Endothelial cell of umbilical vein (primary cell): Measurements from ENCODE around the gene ADIPOR2. TPM values are rescaled to one million over a fixed set of nuclear protein-coding genes. Genes with fewer than 3 reads are reported as not detected.

Experiments
- BruUV-seq: library from RNA; stranded (reverse); fragments of 400-500 nt; replicated peaks from 2 replicates; lab custom pipeline; 2021; lab: Mats Ljungman, UMichigan
- CTCF ChIA-PET: fragments of 300-600, 350-600 bp; sonication (Branson Sonifier 250); formaldehyde crosslinking; loops from one replicate; lab custom pipeline; 2021; ENCODE audit warnings: antibody characterized with exemption, inconsistent platforms; lab: Charles Lee
- POLR2A ChIA-PET: fragments of 300-600, 350-600 bp; sonication (Branson Sonifier 250); formaldehyde crosslinking; loops from one replicate; lab custom pipeline; 2021; ENCODE audit warnings: antibody characterized with exemption, inconsistent platforms; lab: Charles Lee
- DNase-seq: peaks from one replicate; pipeline ENCODE4 v3.0.0-alpha.2; 2011; ENCODE audit warnings: low read depth, low spot score
- FAIRE-seq: peaks from 2 replicates; lab custom pipeline; 2011; peaks lifted over from hg19 to GRCh38; lab: Jason Lieb, UNC
- H2AFZ ChIP-seq: 2 replicates; pipeline ENCODE4 v1.6.0; 2012; ENCODE audit warnings: low read depth, low read length, control low read depth, inconsistent platforms
- H3K27ac ChIP-seq: 2 replicates; pipeline ENCODE4 v1.5.1; 2011; ENCODE audit warnings: low read depth, mild to moderate bottlenecking, control low read depth, low read length, moderate library complexity; ENCODE audit not compliant: insufficient read depth
- H3K27me3 ChIP-seq, 2 experiments: 2 replicates each; pipeline versions ENCODE4 v1.6.0 to v1.6.1; 2011; ENCODE audit warnings: low read length in 2 of 2, mixed read lengths in 1 of 2; ENCODE audit not compliant: control insufficient read depth in 2 of 2, insufficient read depth in 2 of 2
- H3K36me3 ChIP-seq, 2 experiments: 2 replicates in 1 of 2; 3 replicates in 1 of 2; pipeline ENCODE4 v1.5.1; 2011; ENCODE audit warnings: low read length in 2 of 2, mild to moderate bottlenecking in 1 of 2, moderate library complexity in 1 of 2; ENCODE audit not compliant: control insufficient read depth in 2 of 2, insufficient read depth in 2 of 2; ENCODE audit errors: extremely low read depth in 1 of 2
- H3K4me1 ChIP-seq: 3 replicates; pipeline ENCODE4 v1.5.1; 2011; ENCODE audit warnings: mild to moderate bottlenecking, low read length; ENCODE audit not compliant: control insufficient read depth, insufficient read depth; ENCODE audit errors: extremely low read depth
- H3K4me2 ChIP-seq: 2 replicates; pipeline ENCODE4 v1.6.1; 2011; ENCODE audit warnings: low read length, control low read depth, mixed read lengths; ENCODE audit not compliant: insufficient read depth
- H3K4me3 ChIP-seq, 3 experiments: fragments of 200-600 bp in 1 of 3; sonication (generic), shearing (Covaris generic) in 1 of 3; replicated peaks in 1 of 3; 2 replicates each; pipeline ENCODE4 v1.5.1; 2011 to 2016; ENCODE audit warnings: control low read depth in 3 of 3, low read length in 3 of 3, mild to moderate bottlenecking in 2 of 3, inconsistent platforms in 1 of 3, low read depth in 1 of 3, moderate library complexity in 1 of 3; ENCODE audit not compliant: insufficient read depth in 1 of 3
- H3K79me2 ChIP-seq: 2 replicates; pipeline ENCODE4 v1.6.0; 2012; ENCODE audit warnings: low read length, inconsistent platforms; ENCODE audit not compliant: control insufficient read depth, insufficient read depth
- H3K9ac ChIP-seq: replicated peaks from 2 replicates; pipeline ENCODE3; 2011; ENCODE audit warnings: low read length, control low read depth; ENCODE audit not compliant: insufficient read depth; ENCODE audit errors: extremely low read depth
- H3K9me1 ChIP-seq: replicated peaks from 3 replicates; pipeline ENCODE4 v1.6.0; 2011; ENCODE audit warnings: mild to moderate bottlenecking, low read length; ENCODE audit not compliant: control insufficient read depth, insufficient read depth; ENCODE audit errors: extremely low read depth
- H3K9me3 ChIP-seq: replicated peaks from 2 replicates; pipeline ENCODE4 v1.5.1; 2012; ENCODE audit warnings: low read length, inconsistent platforms; ENCODE audit not compliant: control insufficient read depth, insufficient read depth
- H4K20me1 ChIP-seq: replicated peaks from 2 replicates; pipeline ENCODE3; 2011; ENCODE audit warnings: mild to moderate bottlenecking, low read length; ENCODE audit not compliant: control insufficient read depth, insufficient read depth; ENCODE audit errors: extremely low read depth
- GATA2 ChIP-seq: IDR thresholded peaks from 2 replicates; pipeline ENCODE4 v1.7.0; 2011; ENCODE audit warnings: low read depth, mild to moderate bottlenecking, moderate library complexity, mixed read lengths, low read length; ENCODE audit not compliant: insufficient read length, insufficient read depth
- JUN ChIP-seq: IDR thresholded peaks from 2 replicates; pipeline ENCODE4 v1.6.1; 2011; ENCODE audit warnings: borderline replicate concordance, low read depth; ENCODE audit not compliant: insufficient read length, insufficient read depth
- dilution Hi-C: fragments of 300-500 bp; cut with MboI; formaldehyde crosslinking; loops from one replicate; pipeline ENCODE4 v1.15.0; 2019; ENCODE audit warnings: low sequenced_read_pairs; ENCODE audit not compliant: extremely low pct_ligation_motif_present
- intact Hi-C: fragments of 100-400 bp; cut with micrococcal nuclease; formaldehyde crosslinking; loops from one replicate; pipeline ENCODE4 v1.10.0; 2022
- polyA plus RNA-seq, 4 experiments: library from polyadenylated mRNA; depleted of rRNA in 3 of 4; stranded (reverse) in 3 of 4; unstranded in 1 of 4; fragments of >200 nt; gene quantifications; 2 replicates each; pipeline versions ENCODE4 v1.2.1 to v1.2.3, GENCODE V29; 2011 to 2012; ENCODE audit warnings: missing spikeins in 1 of 4
- total RNA-seq: library from RNA; stranded (reverse); gene quantifications from 2 replicates; pipeline ENCODE4 v1.2.3, GENCODE V29; 2021
- TF ChIP-seq, protein P1 (sequence below): IDR thresholded peaks from 2 replicates; pipeline ENCODE4 v1.6.1; 2011; ENCODE audit not compliant: insufficient read depth, insufficient read length

The ADIPOR2 gene
- total and polyA plus RNA-seq, 2 donors (not counting 3 experiments of a cell fraction or from before 2014, with no cell fraction given): 22.5 to 57.3 TPM

DNA sequence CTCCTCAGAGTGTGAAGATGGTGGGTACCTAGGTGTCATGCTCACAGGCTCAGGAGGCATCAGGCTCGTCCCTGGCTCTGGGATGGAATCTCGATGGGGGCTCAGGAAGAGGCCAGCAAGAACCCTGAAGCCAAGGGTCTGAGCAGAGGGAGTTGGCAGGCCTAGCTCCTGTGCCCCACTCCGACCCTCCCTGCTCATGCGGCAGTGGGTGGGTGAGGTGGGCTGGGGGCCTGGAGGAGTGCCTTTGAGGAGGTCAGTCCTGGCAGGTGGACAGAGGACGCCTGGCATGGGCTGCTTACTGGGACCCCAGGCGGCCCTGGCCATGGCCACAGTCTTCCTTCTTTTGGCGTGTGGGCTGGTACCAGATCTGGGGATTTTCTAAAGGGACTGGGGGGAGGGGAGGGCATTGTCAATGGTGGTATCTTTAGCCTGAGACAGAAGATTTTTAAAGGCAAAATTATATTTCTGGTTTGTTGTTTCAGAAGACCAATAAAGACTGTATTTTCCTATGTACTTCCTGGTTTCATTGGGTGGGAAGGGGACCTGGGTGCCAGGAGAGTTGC is 145.5 kb downstream of the ADIPOR2 start:
- Histone ChIP-seq H3K36me3 (no peaks in the 10 kb centered on the region), H3K9me1 (no peaks in the 10 kb centered on the region), H3K27ac (no peak overlapping the region), H3K79me2 (no peaks in the 10 kb centered on the region), H4K20me1 (no peaks in the 10 kb centered on the region), H3K4me1 (no peaks in the 10 kb centered on the region), H3K4me3 (no peak overlapping the region), H3K9me3 (no peaks in the 10 kb centered on the region), H3K4me2 (no peak overlapping the region), H3K27me3 (peaks cover 0 to 4% of the 10 kb centered on the region in 2 experiments), H3K9ac (no peak overlapping the region), H2AFZ (no peak overlapping the region)
- no peak for TF ChIP-seq GATA2
- TF ChIP-seq, protein P1, sequence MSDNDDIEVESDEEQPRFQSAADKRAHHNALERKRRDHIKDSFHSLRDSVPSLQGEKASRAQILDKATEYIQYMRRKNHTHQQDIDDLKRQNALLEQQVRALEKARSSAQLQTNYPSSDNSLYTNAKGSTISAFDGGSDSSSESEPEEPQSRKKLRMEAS: no peak
- FAIRE-seq (no peak), DNase-seq (no peak)
- dilution Hi-C loops (no loop called here), intact Hi-C loops (no loop called here)
- ChIA-PET POLR2A (no interaction called here), CTCF (interaction anchor here (1.9 kb wide), 1 partner anchor 104 kb away, joined by 6 read pairs; no protein-coding TSS in a partner anchor)
- no TSS peak for BruUV-seq

DNA sequence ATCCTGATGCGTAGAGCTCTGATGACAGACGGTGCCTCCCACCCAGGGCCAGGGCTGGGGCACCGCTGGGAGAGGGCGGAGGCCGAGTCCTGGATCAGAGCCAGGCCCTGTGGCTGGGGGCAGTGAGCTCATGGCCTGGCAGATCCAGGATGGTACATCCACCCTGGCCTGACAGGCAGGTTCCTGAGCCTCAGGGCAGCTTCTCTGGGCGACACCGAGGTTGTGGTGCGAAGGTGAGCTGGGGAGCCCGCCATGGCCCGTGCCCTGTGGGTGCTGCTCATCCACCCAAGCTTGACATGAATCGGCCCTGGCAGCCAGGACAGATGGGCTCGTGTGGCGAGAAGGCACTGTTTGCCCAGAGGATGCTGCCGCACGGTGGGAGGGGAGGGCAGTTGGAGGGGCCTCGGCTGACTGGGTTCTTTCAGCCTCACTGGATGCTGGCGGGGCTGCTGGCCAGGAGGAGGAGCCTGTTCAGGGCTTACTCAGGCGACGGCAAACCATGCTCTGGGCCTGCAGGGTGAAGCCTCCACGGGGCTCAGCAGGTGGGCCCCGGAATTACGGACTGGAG is 146.1 kb downstream of the ADIPOR2 start:
- TF ChIP-seq JUN: no peak
- TF ChIP-seq, protein P1: no peak
- DNase-seq (no peak), FAIRE-seq (no peak)
- Histone ChIP-seq H3K9ac (no peak overlapping the region), H3K4me1 (no peaks in the 10 kb centered on the region), H3K36me3 (no peaks in the 10 kb centered on the region), H2AFZ (no peak overlapping the region), H3K27ac (no peak overlapping the region), H3K4me2 (no peak overlapping the region), H3K4me3 (no peak overlapping the region), H3K27me3 (peaks cover 0 to under 1% of the 10 kb centered on the region in 2 experiments), H3K9me1 (no peaks in the 10 kb centered on the region), H4K20me1 (no peaks in the 10 kb centered on the region), H3K9me3 (no peaks in the 10 kb centered on the region), H3K79me2 (no peaks in the 10 kb centered on the region)
- intact Hi-C loops (no loop called here), dilution Hi-C loops (no loop called here)
- ChIA-PET CTCF (interaction anchor here (1.9 kb wide), 1 partner anchor 103 kb away, joined by 6 read pairs; no protein-coding TSS in a partner anchor), POLR2A (no interaction called here)
- no TSS peak for BruUV-seq
